ENCODE data around the gene TSHZ2. TPM values are rescaled to one million over a fixed set of nuclear protein-coding genes. Genes with fewer than 3 reads are reported as not detected.

TSHZ2 gene
- total and polyA plus RNA-seq, 4 donors: 0.93 to 8.8 (median 3.8) TPM

DNA sequence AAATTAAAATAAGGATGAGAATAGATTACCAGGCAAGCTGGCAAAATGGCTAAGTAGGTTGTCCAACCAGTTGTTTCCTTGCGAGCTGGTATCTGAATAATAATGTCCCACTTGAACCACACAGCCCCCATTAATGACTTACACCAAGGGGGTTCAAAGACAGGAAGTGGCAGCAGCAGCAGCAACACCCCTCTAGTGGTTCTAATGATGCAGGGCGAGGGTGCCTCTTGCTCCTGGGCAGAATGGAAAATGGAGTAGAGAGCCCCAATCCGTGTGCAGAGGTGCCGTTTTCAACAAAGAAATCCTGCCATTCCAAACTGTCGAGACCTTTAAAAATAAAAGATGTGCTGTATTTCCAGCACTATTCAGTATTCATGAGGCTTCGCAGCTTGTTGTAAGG is 218.1 kb downstream of the TSHZ2 start:
- H3K4me3 ChIP-seq: no peak overlapping the region
- H3K27me3 ChIP-seq (ENCODE audit: control insufficient read depth in 3 of 3, insufficient read depth in 3 of 3, low read length in 2 of 3): peaks cover 0 to 4% (median 0%) of the 10 kb centered on the region in 3 donors
- 82 to 83% methylated on average over 6 of the region's 6 CpGs for WGBS, 2 donors
- ATAC-seq (ENCODE audit: insufficient read depth, low FRiP score): no peak
- DNase-seq: no peak
- H3K4me1 ChIP-seq (ENCODE audit: control insufficient read depth in 5 of 5, insufficient read depth in 5 of 5, low read length in 5 of 5): peaks cover 0 to 30% (median 0%) of the 10 kb centered on the region in 5 donors
- no peak overlapping the region for H3K9ac ChIP-seq (ENCODE audit: insufficient read depth in 1 of 2, low read length in 2 of 2)
- peaks cover 0 to 2% (median 0%) of the 10 kb centered on the region in 4 donors for H3K9me3 ChIP-seq (ENCODE audit: control insufficient read depth in 4 of 4, insufficient read depth in 3 of 4, low read length in 3 of 4)
- TF ChIP-seq, protein P1, sequence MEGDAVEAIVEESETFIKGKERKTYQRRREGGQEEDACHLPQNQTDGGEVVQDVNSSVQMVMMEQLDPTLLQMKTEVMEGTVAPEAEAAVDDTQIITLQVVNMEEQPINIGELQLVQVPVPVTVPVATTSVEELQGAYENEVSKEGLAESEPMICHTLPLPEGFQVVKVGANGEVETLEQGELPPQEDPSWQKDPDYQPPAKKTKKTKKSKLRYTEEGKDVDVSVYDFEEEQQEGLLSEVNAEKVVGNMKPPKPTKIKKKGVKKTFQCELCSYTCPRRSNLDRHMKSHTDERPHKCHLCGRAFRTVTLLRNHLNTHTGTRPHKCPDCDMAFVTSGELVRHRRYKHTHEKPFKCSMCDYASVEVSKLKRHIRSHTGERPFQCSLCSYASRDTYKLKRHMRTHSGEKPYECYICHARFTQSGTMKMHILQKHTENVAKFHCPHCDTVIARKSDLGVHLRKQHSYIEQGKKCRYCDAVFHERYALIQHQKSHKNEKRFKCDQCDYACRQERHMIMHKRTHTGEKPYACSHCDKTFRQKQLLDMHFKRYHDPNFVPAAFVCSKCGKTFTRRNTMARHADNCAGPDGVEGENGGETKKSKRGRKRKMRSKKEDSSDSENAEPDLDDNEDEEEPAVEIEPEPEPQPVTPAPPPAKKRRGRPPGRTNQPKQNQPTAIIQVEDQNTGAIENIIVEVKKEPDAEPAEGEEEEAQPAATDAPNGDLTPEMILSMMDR (IDR thresholded peaks at IDR 0.05; ENCODE audit: control extremely low read depth, extremely low read depth): no peak
- no peaks in the 10 kb centered on the region for H3K36me3 ChIP-seq (ENCODE audit: control insufficient read depth in 4 of 4, insufficient read depth in 4 of 4, low read length in 4 of 4)
- no peak overlapping the region for H3K27ac ChIP-seq (ENCODE audit: low read depth in 1 of 2, low read length in 1 of 2)

DNA sequence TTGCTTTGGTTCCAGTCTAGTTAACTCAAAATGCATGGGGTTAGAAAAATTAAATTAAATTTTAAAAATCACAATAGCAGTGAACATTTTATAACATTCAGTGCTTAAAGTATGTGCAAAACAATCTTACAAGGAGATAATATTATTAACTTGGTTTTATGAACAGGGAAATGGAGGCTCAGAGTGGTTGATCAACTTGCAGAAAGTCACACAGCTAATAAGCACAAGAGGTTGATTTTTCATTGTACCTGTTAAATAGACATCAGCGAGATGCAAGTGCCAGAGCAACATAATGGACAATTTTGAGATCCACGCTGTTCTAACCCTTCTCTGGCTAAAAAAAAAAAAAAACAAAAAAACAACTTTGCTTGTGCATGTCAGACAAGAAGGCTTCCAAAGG is 219.8 kb downstream of the TSHZ2 start:
- no peak for DNase-seq
- 88 to 91% methylated on average over 2 of the region's 2 CpGs for WGBS, 2 donors
- TF ChIP-seq, protein P1 (IDR thresholded peaks at IDR 0.05; ENCODE audit: control extremely low read depth, extremely low read depth): no peak

DNA sequence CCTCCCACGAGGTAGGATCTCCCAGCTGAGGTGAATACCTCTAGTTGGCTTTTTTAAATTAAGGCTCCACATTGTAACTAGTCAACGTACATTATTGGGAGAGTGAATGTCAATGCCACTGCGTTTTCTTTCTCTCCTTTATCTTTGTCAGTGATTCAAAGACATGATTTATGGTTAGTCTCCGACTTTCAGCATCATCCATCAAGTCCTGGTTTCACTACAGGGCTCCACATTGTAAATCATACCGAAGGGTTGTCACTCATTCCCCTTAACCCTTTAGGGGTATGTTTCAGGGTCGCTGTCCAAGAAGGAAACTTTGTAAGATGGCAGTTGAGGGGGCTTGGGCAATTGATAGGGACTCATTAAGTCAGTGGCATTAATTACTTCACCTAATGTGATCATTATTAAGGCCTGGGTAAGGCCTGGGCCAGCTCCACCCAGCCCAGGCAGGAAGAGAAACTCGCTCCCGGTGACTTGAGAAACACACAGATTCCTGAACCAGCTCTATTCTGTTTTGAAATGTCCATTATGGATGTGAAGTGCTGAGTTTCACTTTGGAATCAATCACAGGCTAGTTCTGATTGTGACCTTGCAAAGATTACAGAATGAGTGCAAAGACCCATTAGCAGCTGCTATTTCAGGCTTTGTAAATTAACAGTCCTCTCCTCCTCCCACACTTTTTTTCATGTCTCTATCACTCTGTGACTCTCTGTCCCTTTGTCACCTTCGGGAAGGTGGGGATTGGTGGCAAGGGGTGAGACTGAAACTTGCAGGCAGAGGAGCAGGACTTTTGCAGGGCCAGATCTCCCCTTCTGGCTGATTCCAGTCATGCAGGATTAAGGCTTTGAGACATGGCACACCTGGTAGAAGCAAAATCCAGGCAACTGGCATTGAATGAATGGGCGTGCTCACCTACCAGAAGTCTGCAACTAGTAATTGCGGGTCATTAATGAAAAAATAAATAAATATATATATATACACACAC is 222.4 kb downstream of the TSHZ2 start:
- Histone ChIP-seq H3K36me3 (ENCODE audit: control insufficient read depth in 4 of 4, insufficient read depth in 4 of 4, low read length in 4 of 4) (no peaks in the 10 kb centered on the region), H3K4me1 (ENCODE audit: control insufficient read depth in 5 of 5, insufficient read depth in 5 of 5, low read length in 5 of 5) (peaks cover 0 to 30% (median 0%) of the 10 kb centered on the region in 5 donors), H3K27ac (ENCODE audit: low read depth in 1 of 2, low read length in 1 of 2) (no peak overlapping the region), H3K4me3 (no peak overlapping the region), H3K27me3 (ENCODE audit: control insufficient read depth in 3 of 3, insufficient read depth in 3 of 3, low read length in 2 of 3) (peaks cover 0 to 4% (median 0%) of the 10 kb centered on the region in 3 donors), H3K9ac (ENCODE audit: insufficient read depth in 1 of 2, low read length in 2 of 2) (no peak overlapping the region), H3K9me3 (ENCODE audit: control insufficient read depth in 4 of 4, insufficient read depth in 3 of 4, low read length in 3 of 4) (peaks cover 0 to 2% (median 0%) of the 10 kb centered on the region in 4 donors)
- WGBS, 2 donors: 47 to 61% methylated on average over 11 of the region's 11 CpGs
- DNase-seq: no peak
- TF ChIP-seq, protein P1 (IDR thresholded peaks at IDR 0.05; ENCODE audit: control extremely low read depth, extremely low read depth): no peak
- ATAC-seq (ENCODE audit: insufficient read depth, low FRiP score): no peak

More for the DNA sequence above, 219.8 kb downstream of the TSHZ2 start:
- Histone ChIP-seq H3K9ac (ENCODE audit: insufficient read depth in 1 of 2, low read length in 2 of 2) (no peak overlapping the region), H3K4me1 (ENCODE audit: control insufficient read depth in 5 of 5, insufficient read depth in 5 of 5, low read length in 5 of 5) (peaks cover 0 to 38% (median 0%) of the 10 kb centered on the region in 5 donors), H3K27me3 (ENCODE audit: control insufficient read depth in 3 of 3, insufficient read depth in 3 of 3, low read length in 2 of 3) (peaks cover 0 to 4% (median 0%) of the 10 kb centered on the region in 3 donors), H3K9me3 (ENCODE audit: control insufficient read depth in 4 of 4, insufficient read depth in 3 of 4, low read length in 3 of 4) (peaks cover 0 to 2% (median 0%) of the 10 kb centered on the region in 4 donors), H3K36me3 (ENCODE audit: control insufficient read depth in 4 of 4, insufficient read depth in 4 of 4, low read length in 4 of 4) (no peaks in the 10 kb centered on the region), H3K4me3 (no peak overlapping the region), H3K27ac (ENCODE audit: low read depth in 1 of 2, low read length in 1 of 2) (no peak overlapping the region)
- ATAC-seq (ENCODE audit: insufficient read depth, low FRiP score): no peak
